HCT116 (cell line): ENCODE measurements around the gene JPH3. TPM values are rescaled to one million over a fixed set of nuclear protein-coding genes. Genes with fewer than 3 reads are reported as not detected.

ENCODE experiments used
- ATAC-seq: fragments of 200-7000 bp; cut with Tn5 transposase; 2 replicates; pipeline ENCODE4 v1.9.1; 2020; ENCODE audit warnings: mild to moderate bottlenecking, moderate library complexity
- BruUV-seq: library from RNA; stranded (reverse); fragments of 400-500 nt; replicated peaks from 2 replicates; lab custom pipeline; 2021; lab: Mats Ljungman, UMichigan
- CTCF ChIA-PET: fragments of 300-600 bp; sonication (Branson Sonifier 250); formaldehyde crosslinking; loops from one replicate; lab custom pipeline; 2021; ENCODE audit warnings: antibody characterized with exemption; lab: Charles Lee
- POLR2A ChIA-PET: fragments of 300-600, 350-600 bp; sonication (Branson Sonifier 250); formaldehyde crosslinking; loops from one replicate; lab custom pipeline; 2021; ENCODE audit warnings: antibody characterized with exemption; lab: Charles Lee
- RAD21 ChIA-PET, 2 experiments: fragments of 300-600 bp; sonication (Branson Sonifier 250); formaldehyde crosslinking; loops; one replicate each; lab custom pipeline; 2023; ENCODE audit warnings: low total read pairs in 2 of 2; ENCODE audit not compliant: uncharacterized antibody in 2 of 2, unreplicated experiment in 2 of 2, low non-redundant PET in 1 of 2; lab: Charles Lee
- DNase-seq: peaks from one replicate; pipeline ENCODE4 v3.0.0-alpha.2; 2010; ENCODE audit warnings: low read depth, low spot score
- H2AFZ ChIP-seq: fragments of 200-600 bp; shearing (Covaris generic), sonication (generic); 2 replicates; pipeline ENCODE4 v1.6.1; 2017; ENCODE audit warnings: low read depth, mixed run types, mixed read lengths, antibody characterized with exemption, low read length; ENCODE audit not compliant: poor library complexity, severe bottlenecking
- H3K27ac ChIP-seq: 2 replicates; pipeline ENCODE4 v1.5.1; 2012; ENCODE audit warnings: low read depth, low read length
- H3K27me3 ChIP-seq: fragments of 200-600 bp; sonication (generic); 2 replicates; pipeline ENCODE4 v1.6.1; 2016; ENCODE audit warnings: mixed run types, low read length, mixed read lengths; ENCODE audit not compliant: insufficient read depth
- H3K36me3 ChIP-seq, 2 experiments: fragments of 200-500 bp in 1 of 2; fragments of 200-600 bp in 1 of 2; sonication (Bioruptor generic) in 1 of 2; sonication (generic) in 1 of 2; 2 replicates each; pipeline versions ENCODE4 v1.5.1 to v1.6.1; 2014 to 2016; ENCODE audit warnings: low read length in 2 of 2, inconsistent platforms in 1 of 2, mixed read lengths in 1 of 2, mixed run types in 1 of 2; ENCODE audit not compliant: insufficient read depth in 2 of 2, control insufficient read depth in 1 of 2
- H3K4me1 ChIP-seq, 2 experiments: fragments of 200-600 bp in 1 of 2; sonication (generic) in 1 of 2; 2 replicates each; pipeline versions ENCODE4 v1.5.1 to v1.6.1; 2012 to 2017; ENCODE audit warnings: low read length in 2 of 2, inconsistent platforms in 1 of 2, mild to moderate bottlenecking in 1 of 2, mixed read lengths in 1 of 2, mixed run types in 1 of 2, moderate library complexity in 1 of 2; ENCODE audit not compliant: insufficient read depth in 2 of 2, control insufficient read depth in 1 of 2
- H3K4me2 ChIP-seq: fragments of 200-600 bp; sonication (generic); 2 replicates; pipeline ENCODE4 v1.6.1; 2017; ENCODE audit warnings: mixed run types, low read length, mixed read lengths
- H3K4me3 ChIP-seq, 2 experiments: fragments of 200-600 bp in 1 of 2; sonication (generic) in 1 of 2; replicated peaks in 1 of 2; 2 replicates each; pipeline ENCODE4 v1.5.1; 2011 to 2016; ENCODE audit warnings: low read length in 2 of 2, control low read depth in 1 of 2, low read depth in 1 of 2, mild to moderate bottlenecking in 1 of 2, mixed read lengths in 1 of 2, mixed run types in 1 of 2
- H3K79me2 ChIP-seq: fragments of 200-600 bp; sonication (generic); 2 replicates; pipeline ENCODE4 v1.6.1; 2017; ENCODE audit warnings: mild to moderate bottlenecking, mixed run types, low read length, moderate library complexity, mixed read lengths; ENCODE audit not compliant: insufficient read depth
- H3K9ac ChIP-seq: fragments of 200-600 bp; sonication (generic); 2 replicates; pipeline ENCODE4 v1.6.1; 2016; ENCODE audit warnings: low read length, mixed read lengths
- H3K9me2 ChIP-seq: fragments of 200-600 bp; sonication (generic), shearing (Covaris generic); 2 replicates; pipeline ENCODE4 v1.6.1; 2017; ENCODE audit warnings: mixed run types, mild to moderate bottlenecking, moderate library complexity; ENCODE audit not compliant: insufficient read depth
- H3K9me3 ChIP-seq, 2 experiments: fragments of 200-500 bp in 1 of 2; fragments of 200-600 bp in 1 of 2; sonication (Bioruptor generic) in 1 of 2; sonication (generic) in 1 of 2; 2 replicates each; pipeline ENCODE4 v1.6.1; 2014 to 2017; ENCODE audit warnings: low read length in 2 of 2, mixed read lengths in 2 of 2, inconsistent platforms in 1 of 2, low read depth in 1 of 2, mild to moderate bottlenecking in 1 of 2, mixed run types in 1 of 2, moderate library complexity in 1 of 2; ENCODE audit not compliant: control insufficient read depth in 1 of 2, insufficient read depth in 1 of 2
- H4K20me1 ChIP-seq: fragments of 200-600 bp; sonication (generic), shearing (Covaris generic); 2 replicates; pipeline ENCODE4 v1.6.1; 2017; ENCODE audit warnings: mixed run types, mild to moderate bottlenecking, moderate library complexity; ENCODE audit not compliant: insufficient read depth
- ATF3 ChIP-seq: IDR thresholded peaks from 2 replicates; pipeline ENCODE4 v1.6.1; 2012
- CBX3 ChIP-seq: IDR thresholded peaks from 2 replicates; pipeline ENCODE4 v1.6.1; 2012; ENCODE audit warnings: low read depth
- CEBPB ChIP-seq: IDR thresholded peaks from 2 replicates; pipeline ENCODE4 v1.6.1; 2012; ENCODE audit warnings: low read depth
- CTCF ChIP-seq, 3 experiments: fragments of 200-600 bp in 1 of 3; sonication (generic) in 1 of 3; IDR thresholded peaks in 2 of 3; conservative IDR thresholded peaks in 1 of 3; 2 replicates each; pipeline ENCODE4 v1.5.1; 2012 to 2017; ENCODE audit warnings: low read depth in 2 of 3, low read length in 2 of 3, antibody characterized with exemption in 1 of 3, borderline replicate concordance in 1 of 3, control low read depth in 1 of 3, mild to moderate bottlenecking in 1 of 3, mixed read lengths in 1 of 3, mixed run types in 1 of 3, moderate library complexity in 1 of 3; ENCODE audit not compliant: insufficient read depth in 1 of 3
- EGR1 ChIP-seq: IDR thresholded peaks from 2 replicates; pipeline ENCODE4 v1.6.1; 2012; ENCODE audit warnings: low read depth
- EZH2 ChIP-seq: fragments of 200-600 bp; sonication (generic); IDR thresholded peaks from 2 replicates; pipeline ENCODE4 v1.6.1; 2017; ENCODE audit warnings: antibody characterized with exemption, mixed run types
- EZH2phosphoT487 ChIP-seq: fragments of 200-600 bp; IDR thresholded peaks from 2 replicates; pipeline ENCODE4 v1.6.1; 2018; ENCODE audit warnings: antibody characterized with exemption, borderline replicate concordance
- JUND ChIP-seq: IDR thresholded peaks from 2 replicates; pipeline ENCODE4 v1.6.1; 2012
- MAX ChIP-seq: IDR thresholded peaks from 2 replicates; pipeline ENCODE4 v1.6.1; 2012
- POLR2A ChIP-seq: IDR thresholded peaks from 2 replicates; pipeline ENCODE4 v1.7.0; 2011; ENCODE audit warnings: borderline replicate concordance; ENCODE audit not compliant: insufficient read depth, insufficient read length; ENCODE audit errors: extremely low read depth
- POLR2AphosphoS5 ChIP-seq: IDR thresholded peaks from 2 replicates; pipeline ENCODE4 v1.6.1; 2011; ENCODE audit warnings: mild to moderate bottlenecking, low read depth, low read length, moderate library complexity
- RAD21 ChIP-seq: IDR thresholded peaks from 2 replicates; pipeline ENCODE4 v1.6.1; 2012; ENCODE audit warnings: low read depth, mild to moderate bottlenecking
- REST ChIP-seq: IDR thresholded peaks from 2 replicates; pipeline ENCODE4 v1.6.1; 2012; ENCODE audit warnings: low read depth
- SIN3A ChIP-seq: IDR thresholded peaks from 2 replicates; pipeline ENCODE4 v1.6.1; 2012; ENCODE audit warnings: low read depth
- SP1 ChIP-seq: IDR thresholded peaks from 2 replicates; pipeline ENCODE4 v1.6.1; 2012; ENCODE audit warnings: low read depth
- SRF ChIP-seq: IDR thresholded peaks from 2 replicates; pipeline ENCODE4 v1.6.1; 2012; ENCODE audit warnings: low read depth
- TCF7L2 ChIP-seq: IDR thresholded peaks from 2 replicates; pipeline ENCODE4 v1.7.0; 2011; ENCODE audit warnings: borderline replicate concordance, inconsistent platforms; ENCODE audit not compliant: insufficient read depth, insufficient read length; ENCODE audit errors: extremely low read depth
- YY1 ChIP-seq: IDR thresholded peaks from 2 replicates; pipeline ENCODE4 v1.6.1; 2011; ENCODE audit warnings: low read length, low read depth, moderate library complexity, mild to moderate bottlenecking; ENCODE audit not compliant: insufficient replicate concordance; ENCODE audit errors: extremely low read depth
- ZFX ChIP-seq: fragments of 450-650 bp; IDR thresholded peaks from 2 replicates; pipeline ENCODE4 v1.6.1; 2017
- ZNF274 ChIP-seq: fragments of 200-500 bp; sonication (Bioruptor generic); IDR thresholded peaks from 2 replicates; pipeline ENCODE4 v1.6.1; 2014; ENCODE audit warnings: mild to moderate bottlenecking, low read depth, low read length, inconsistent platforms
- intact Hi-C: fragments of 100-400 bp; cut with micrococcal nuclease; formaldehyde crosslinking; loops from 2 replicates; pipeline ENCODE4 v1.10.0; 2022
- total RNA-seq: library from RNA; stranded (reverse); gene quantifications from one replicate; pipeline ENCODE4 v1.2.1, GENCODE V29; 2021; ENCODE audit not compliant: unreplicated experiment

The JPH3 gene
- total RNA-seq, 1 experiment from 2014 or later: 0.10 TPM

GRCh38 chr16:87686697-87687096 lies 84.4 kb downstream of the JPH3 start:
- no peak overlapping the region for H2AFZ ChIP-seq
- CTCF ChIA-PET: no interaction called here
- POLR2A ChIA-PET: no interaction called here
- no peaks in the 10 kb centered on the region for H3K9me3 ChIP-seq
- H4K20me1 ChIP-seq: no peaks in the 10 kb centered on the region
- no peaks in the 10 kb centered on the region for H3K9me2 ChIP-seq
- no peaks in the 10 kb centered on the region for H3K4me1 ChIP-seq
- H3K9ac ChIP-seq: no peak overlapping the region
- no peak for DNase-seq
- no peaks in the 10 kb centered on the region for H3K36me3 ChIP-seq
- H3K27ac ChIP-seq: no peak overlapping the region
- RAD21 ChIA-PET: no interaction called here
- H3K4me3 ChIP-seq: no peak overlapping the region
- intact Hi-C loops: no loop called here
- no peak for TF ChIP-seq REST
- no peak for TF ChIP-seq CBX3
- TF ChIP-seq SRF: no peak
- TF ChIP-seq POLR2AphosphoS5: no peak
- TF ChIP-seq SIN3A: no peak
- TF ChIP-seq YY1: no peak
- no peak for TF ChIP-seq TCF7L2
- no peak for TF ChIP-seq JUND
- no peak for TF ChIP-seq EZH2phosphoT487
- TF ChIP-seq EZH2: no peak
- TF ChIP-seq ATF3: no peak
- no peak for TF ChIP-seq RAD21
- TF ChIP-seq CEBPB: no peak
- no peak for TF ChIP-seq POLR2A
- no peak for TF ChIP-seq CTCF (IDR thresholded peaks at IDR 0.05 in 2 of 3, conservative IDR thresholded peaks at IDR 0.05 in 1 of 3; ENCODE audit: borderline replicate concordance in 1 of 3, insufficient read depth in 1 of 3, low read depth in 2 of 3, low read length in 2 of 3)
- no peak for TF ChIP-seq SP1
- TF ChIP-seq ZFX: no peak
- no peak for TF ChIP-seq EGR1
- TF ChIP-seq ZNF274: no peak
- no peak for TF ChIP-seq MAX
- H3K27me3 ChIP-seq: peaks cover 4% of the 10 kb centered on the region; the same call in 1 of the 2 replicates
- no peaks in the 10 kb centered on the region for H3K79me2 ChIP-seq
- H3K4me2 ChIP-seq: no peak overlapping the region
- BruUV-seq: no TSS peak
- no peak for ATAC-seq
